SK-N-MC (cell line): ENCODE measurements around the gene TAF4.
"Not testable (repeated sequence)": the region's sequence is repeated elsewhere in the genome, so short reads cannot be mapped to it uniquely, and the experiment has no call there.

ENCODE experiments used
- EZH2 ChIP-seq: fragments of 200-600 bp; sonication (generic); IDR thresholded peaks from one replicate; pipeline ENCODE4 v1.6.1; 2017; ENCODE audit warnings: antibody characterized with exemption
- POLR2AphosphoS5 ChIP-seq: IDR thresholded peaks from 2 replicates; pipeline ENCODE4 v1.6.1; 2012; ENCODE audit warnings: mild to moderate bottlenecking, low read depth, low read length, borderline replicate concordance

DNA sequence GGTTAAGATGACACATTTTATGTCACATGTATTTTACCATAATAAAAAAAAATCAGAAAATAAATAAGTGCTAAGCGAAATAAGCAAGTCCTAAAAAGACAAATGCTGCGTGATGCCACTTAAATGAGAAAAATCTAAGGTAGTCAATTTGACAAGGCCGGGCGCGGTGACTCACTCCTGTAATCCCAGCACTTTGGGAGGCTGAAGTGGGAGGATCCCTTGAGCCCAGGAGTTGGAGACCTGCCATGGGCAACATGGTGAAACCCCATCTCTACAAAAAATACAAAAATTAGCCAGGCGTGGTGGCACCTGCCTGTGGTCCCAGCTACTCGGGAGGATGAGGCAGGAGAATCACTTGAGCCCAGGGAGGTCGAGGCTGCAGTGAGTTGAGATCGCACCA is 18.5 kb upstream of the TAF4 start:
- TF ChIP-seq EZH2, POLR2AphosphoS5: not testable (repeated sequence)
